ENCODE results near the gene MAGI2.
A peak's percentile ranks its signal among the peaks of the same experiment; 100 is the strongest.
"Not testable (repeated sequence)": the region's sequence is repeated elsewhere in the genome, so short reads cannot be mapped to it uniquely, and the experiment has no call there.

MAGI2 gene

DNA sequence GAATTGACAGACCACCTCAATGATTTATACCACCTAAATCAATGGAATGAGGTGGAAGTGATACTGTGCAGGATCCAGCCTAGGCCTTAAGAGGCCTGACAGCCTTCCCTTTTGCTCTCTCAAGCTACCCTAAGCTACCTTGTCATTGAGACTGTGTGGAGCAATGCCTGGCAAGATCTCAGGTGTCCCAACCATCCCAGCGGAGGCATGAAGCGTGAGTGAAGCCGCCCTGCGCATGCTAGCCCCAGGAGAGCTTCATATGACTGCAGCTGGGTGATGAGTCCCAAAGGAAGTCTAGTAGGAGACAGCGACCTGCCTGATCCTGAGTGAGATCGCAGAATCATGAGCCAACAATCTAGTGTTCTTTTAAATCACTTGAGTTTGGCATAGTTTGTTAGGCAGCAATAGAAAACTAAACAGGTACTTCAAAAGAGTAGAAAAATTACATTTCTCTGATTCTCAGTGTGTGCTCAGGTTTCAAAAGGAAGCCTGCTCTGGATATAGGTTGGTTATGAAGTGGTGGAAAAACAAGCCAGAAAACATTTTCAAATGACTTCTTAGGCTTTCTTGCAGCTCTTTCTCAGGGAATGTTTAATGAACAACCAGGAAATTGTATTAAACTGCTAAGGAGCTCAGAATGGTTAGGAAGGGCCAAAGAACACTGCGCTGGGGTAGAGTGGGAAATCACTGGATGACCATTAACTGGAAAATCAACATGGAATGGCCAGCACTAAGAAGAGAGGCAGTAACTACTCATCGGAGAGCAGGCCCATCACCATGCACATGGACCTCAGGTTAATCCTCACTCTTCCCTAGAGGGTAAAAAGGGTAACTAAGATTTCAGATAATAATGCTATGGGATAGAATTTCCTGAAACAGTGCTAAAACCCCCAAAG, 1119.7 kb downstream of the MAGI2 start:
- DNase-seq = no peak

DNA sequence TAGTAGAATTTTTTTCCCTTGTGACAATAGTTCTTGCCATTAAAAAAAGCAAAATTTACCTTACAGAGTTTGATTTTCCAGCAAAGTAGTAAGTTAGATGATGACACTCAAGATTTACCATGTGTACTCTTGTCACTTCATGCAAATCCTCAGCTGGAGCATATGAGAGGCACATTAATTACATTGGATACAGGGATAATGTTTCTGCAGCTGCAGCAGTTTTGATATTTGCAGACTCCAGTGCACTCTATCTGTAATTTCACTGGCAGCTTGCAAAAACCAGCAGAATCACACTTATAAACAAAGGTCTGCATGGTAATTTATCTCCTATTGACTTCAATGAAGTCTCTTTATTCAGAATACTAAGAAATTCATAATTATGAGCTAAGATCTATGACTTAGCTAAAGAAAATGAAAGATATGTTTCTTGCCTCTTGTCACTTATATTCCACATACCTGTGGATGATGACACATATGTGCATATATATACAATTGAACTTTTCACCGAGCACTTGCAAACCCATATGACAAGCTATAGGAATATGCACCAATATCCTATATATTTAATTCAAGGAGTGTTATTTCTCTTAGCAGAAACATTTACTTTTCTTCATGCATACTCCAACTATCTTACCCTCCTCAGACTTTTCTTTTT, 1124.3 kb downstream of the MAGI2 start:
- peak; percentile 35 for DNase-seq

DNA sequence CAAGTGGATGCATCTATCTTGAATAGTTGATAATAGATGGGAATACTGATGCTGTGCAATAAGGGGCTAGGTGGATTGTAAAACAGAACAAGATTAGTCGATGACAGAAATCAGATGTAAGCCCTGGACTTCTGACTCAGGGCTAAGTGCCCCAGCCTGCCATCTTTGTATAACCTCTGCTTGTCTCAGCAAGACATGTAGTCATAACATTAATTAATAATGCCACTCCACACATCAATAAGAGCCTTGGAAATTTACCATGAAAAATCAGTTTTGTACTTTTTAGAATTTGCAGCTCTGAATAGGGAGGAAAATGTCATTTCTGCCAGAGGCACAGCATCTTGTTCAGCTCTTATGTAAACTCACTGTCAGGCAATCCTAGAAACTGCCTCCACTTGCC, 1125.7 kb downstream of the MAGI2 start:
- no peak for DNase-seq

DNA sequence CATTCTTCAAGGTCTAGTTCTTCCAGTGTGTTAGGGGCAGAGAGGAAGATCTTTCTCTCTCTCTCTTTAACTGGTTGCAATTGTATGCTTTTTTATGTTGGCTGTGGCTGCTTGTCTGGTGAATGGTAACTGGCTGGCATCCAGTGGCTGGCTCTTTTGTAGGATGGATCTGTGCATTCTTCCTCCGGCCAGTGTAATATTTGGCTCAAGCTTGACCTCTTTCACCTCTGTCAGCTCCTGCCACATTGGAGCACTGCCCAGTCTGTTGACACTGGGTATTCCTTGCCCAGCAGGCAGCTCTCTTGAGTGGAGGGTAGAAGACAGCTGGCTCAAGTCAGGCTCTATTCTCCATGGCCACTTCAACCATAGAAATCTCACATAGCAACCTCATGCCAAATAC, 1126.6 kb downstream of the MAGI2 start:
- DNase-seq = peak; percentile 20

DNA sequence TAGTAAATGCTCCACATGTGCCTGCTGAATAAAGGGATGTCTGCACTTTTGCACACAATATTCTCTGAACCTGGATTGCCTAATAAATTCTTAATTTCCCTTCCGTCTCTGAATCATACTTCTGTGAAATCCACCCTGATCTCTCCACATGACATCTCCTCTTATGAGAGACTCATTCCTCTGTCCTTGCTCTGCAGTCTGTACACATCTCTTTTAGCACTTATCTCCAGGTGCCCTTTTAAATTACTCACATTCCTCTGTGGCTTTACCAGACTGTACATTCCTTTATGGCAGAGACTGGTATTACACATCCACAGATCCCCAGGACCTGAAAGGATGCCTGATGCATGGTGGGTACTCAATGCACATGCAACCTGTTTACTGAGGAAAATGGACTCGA, 1127.3 kb downstream of the MAGI2 start:
- DNase-seq = peak; percentile 51

DNA sequence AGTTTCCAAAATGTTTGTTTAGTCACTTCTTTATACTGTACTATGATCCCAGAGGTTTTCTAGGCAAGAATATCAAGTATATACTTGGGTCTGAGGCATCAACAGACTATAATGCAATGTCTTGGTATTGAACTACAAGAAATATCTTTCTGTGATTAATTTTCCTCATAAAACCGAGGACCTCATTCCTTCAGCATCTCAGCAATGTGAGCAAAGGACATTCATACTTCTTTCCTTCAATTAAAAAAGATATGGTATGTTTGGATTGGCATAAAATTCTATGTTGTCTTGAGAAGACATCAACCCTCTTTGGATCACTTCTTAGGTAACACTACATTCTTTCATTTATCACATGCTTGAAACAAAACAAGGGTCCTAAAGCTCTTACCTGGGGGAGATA, 1130.3 kb downstream of the MAGI2 start:
- peak; percentile 31 for DNase-seq

DNA sequence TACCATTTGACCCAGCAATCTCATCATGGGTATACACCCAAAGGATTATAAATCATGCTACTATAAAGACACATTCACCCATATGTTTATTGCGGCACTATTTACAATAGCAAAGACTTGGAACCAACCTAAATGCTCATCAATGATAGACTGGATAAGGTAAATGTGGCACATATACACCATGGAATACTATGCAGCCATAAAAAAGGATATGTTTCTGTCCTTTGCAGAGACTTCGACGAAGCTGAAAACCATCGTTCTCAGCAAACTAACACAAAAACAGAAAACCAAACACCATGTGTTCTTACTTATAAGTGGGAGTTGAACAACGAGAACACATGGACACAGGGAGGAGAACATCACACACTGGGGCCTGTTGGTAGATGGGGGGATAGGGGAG, 1131.2 kb downstream of the MAGI2 start:
- DNase-seq = not testable (repeated sequence)

DNA sequence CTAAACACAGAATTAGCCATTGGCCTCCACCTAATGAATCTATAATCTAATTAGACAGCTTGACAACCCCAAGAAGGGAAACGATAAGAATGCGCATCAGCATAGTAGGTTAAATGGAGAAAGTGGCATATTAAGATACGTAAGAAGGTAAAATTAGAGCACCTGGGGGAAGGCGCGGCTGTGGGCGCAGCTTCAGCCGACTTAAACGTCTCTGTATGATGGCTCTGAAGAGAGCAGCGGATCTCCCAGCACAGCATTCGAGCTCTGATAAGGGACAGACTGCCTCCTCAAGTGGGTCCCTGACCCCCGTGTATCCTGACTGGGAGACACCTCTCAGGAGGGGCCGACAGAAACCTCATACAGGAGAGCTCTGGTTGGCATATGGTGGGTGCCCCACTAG, 1136.1 kb downstream of the MAGI2 start:
- no peak for DNase-seq

DNA sequence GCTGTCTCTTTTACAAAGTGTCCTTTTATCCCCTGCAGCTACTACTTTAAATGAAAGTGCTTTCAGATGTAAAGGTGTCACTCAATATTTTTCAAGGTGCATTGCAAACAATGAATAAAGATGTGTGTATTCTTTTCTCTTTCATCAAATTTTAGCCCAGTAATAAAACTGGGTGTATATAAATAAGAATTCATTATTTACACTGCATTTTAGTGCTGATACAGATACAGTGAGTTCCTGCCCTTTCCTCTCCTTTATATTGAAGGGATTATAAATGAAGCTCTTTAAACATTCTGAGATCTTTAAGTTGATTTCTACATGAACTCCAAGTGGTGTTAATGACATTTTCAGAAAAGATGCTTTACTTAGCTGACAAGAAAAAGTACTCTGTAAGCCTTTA, 1137.4 kb downstream of the MAGI2 start:
- no peak for DNase-seq

DNA sequence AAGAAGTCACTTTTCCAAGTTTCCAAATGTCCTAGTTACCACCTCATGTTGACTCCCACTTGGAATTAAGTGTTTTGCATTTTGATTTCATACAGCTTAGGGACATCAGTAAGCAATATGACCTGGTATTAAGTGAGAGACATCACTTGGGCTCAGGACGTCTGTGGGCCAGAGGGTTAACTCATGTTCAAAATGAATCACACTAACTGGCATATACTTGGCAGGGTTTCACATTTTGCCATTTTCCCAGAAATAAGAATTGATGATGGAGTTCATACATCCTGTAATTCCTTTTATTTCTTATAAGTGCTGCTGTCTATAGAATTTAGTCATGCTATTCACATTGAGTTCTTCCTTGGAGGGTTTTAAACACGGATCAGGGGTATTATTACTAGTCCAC, 1138.3 kb downstream of the MAGI2 start:
- no peak for DNase-seq

DNA sequence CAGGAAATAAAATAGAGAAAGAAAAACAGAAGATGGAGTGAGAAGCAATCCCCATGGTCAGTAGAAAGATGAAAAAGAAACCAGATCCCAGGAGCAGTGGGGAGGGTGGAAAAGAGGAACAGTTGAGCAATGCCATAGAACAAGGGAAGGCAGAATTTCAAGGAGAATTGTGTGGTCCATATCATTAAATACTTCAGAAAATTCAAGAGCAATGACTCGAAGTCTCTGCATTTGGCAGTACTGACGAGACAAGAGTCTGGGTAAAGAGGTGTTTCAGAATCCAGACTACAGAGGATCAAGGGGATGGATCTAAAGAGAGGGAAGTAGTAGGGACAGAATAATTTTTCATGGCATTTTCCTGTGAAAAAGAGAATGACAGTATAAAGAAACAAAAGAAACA, 1142.3 kb downstream of the MAGI2 start:
- DNase-seq = peak; percentile 37

DNA sequence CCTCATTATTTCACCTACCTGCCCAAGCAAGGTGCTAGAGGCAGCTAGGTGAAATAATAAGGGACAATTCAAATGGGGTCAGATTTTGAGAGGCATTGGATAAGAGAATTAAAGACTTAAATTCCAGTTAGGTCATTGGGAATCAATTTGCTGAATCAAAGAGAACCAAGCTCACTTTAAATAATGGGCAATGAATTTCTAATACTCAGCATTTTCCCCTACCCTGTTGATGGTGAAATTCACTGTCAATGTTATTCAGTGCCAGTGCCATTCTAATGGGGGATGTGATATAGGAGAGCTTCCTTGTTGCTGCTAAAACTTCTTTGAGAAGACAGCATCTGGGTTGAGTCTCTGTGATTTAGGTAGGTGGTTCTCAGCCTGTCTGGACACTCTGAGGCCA, 1145.6 kb downstream of the MAGI2 start:
- DNase-seq = no peak

DNA sequence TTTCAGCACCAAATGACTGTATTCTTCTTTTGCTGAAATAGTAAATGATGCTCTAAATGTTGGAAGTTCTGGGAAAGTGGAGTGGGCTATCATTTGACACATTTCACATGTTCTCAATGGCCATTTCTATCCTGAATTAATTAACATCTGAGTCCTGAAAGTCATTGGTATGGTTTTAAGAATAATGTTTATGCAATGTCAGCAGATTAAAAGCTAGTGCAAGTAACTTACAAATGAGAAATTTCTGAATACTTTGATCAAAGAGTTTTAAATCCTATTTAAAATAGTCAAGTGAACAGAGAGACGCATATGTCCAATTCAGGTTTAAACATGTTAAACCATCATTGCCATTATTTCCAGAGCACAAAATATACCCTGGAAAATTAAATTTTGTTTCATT, 1146.8 kb downstream of the MAGI2 start:
- DNase-seq = no peak

DNA sequence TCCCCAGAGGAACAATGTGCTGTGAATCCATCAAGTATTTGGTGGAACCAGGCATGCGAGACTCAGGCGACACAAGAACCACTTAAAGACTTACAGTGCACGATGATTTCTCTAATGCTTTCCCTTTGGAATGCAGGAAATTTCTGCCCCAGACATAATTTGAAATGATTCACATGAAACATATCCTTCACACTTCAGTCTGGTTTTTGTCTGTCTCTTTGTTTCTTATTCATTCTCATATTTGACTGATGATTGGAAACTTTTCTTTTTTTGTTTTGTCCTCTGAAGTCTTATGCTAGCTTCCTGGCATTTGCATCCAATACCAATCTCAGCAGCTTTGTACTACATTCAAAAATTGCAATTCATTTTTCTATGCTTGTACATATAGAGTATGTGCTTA, 1152.1 kb downstream of the MAGI2 start:
- DNase-seq = peak; percentile 96

DNA sequence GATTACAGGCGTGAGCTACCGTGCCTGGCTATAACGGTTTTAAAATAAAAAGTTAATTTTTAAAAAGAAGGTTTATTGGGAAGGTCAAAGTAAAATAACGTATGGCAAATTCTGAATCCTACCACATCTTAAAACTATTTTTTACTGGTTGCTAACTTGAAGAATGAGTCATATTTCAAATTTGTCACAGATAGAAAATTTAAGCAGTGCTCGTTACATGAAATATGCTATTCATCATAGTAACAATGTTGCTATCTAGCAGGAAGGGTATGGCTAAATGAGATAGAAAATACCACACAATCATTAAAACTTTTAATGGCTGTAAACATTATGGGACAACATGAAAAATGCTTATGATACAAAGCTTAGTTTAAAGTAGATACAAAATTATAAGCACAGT, 1154.4 kb downstream of the MAGI2 start:
- peak; percentile 69 for DNase-seq

DNA sequence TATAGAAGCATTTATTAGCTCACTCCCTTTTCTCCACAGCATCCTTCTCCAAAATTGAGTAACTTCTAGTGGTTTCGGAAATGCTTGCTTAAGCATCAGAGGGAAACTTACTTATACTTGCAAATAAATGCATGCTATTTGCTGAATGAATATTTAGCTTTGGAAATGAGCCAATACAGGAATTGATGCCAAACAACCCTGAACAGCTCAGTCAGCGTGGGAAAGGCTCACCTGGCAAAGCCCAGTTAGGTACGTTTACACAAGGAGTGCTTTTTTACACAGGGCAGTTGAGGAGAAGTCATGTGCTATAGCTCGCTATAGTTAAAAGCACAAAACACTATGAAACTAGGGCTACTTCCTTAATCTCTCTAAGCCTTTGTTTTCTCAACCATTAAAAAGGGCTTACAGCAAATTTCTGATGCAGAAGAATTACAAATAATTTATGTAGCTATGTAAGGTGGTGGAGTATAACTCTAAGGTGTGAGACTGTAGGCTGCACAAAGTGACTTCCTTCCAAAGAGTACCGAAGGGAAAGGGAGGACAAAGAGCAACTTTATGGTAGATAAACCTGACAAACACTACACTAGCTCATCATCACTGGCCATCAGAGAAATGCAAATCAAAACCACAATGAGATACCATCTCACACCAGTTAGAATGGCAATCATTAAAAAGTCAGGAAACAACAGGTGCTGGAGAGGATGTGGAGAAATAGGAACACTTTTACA, 1156.7 kb downstream of the MAGI2 start:
- no peak for DNase-seq

DNA sequence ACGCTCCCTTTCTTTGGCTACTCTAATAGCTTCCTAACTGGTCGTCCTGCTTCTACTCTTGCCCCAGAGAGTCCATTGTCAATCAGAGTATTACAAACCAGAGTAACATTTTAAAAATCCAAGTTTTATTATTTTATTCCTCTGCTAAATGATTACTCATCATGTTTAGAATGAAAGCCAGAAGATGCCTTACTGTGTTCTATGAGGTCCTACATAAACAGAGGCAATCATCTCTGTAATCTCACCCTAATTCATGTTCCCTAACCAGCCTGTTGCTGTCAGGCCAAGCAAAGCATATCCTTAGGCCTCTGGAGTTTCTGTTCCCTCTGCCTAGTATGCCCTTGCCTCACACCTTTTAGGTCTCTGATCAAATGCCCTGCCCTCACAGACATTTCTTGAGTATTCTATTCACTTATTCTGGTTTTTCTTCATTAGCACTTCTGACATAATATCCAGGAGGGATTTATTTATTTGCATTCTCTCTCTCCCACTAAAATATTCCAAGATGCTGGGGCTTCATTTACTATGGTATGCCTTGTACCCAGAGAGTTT, 1157.3 kb downstream of the MAGI2 start:
- DNase-seq = peak; percentile 84

DNA sequence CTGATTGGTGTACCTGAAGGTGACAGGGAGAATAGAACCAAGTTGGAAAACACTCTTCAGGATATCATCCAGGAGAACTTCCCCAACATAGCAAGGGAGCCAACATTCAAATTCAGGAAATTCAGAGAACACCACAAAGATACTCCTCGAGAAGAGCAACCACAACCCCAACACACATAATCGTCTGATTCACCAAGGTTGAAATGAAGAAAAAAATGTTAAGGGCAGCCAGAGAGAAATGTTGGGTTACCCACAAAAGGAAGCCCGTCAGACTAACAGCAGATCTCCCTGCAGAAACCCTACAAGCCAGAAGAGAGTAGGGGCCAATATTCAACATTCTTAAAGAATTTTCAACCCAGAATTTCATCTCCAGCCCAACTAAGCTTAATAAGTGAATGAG, 1164.0 kb downstream of the MAGI2 start:
- DNase-seq = peak; percentile 38

DNA sequence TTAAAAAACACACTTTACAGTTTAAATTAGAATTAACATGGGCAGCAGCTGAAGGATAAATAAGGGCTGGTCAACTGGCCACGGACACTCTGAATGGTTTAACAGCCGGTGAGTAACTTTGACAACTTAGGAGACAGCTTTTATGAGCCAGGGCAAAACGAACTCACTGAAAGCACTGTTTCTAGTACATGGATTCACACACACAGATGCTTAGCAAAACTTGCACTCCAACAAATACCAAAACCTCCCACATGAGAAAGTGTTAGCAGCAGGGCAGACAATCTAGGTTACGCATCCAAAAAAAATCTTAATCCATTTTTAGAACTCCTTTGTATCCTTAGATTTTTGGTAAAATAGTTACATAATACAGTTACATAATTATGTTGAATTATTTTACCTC, 1168.5 kb downstream of the MAGI2 start:
- DNase-seq = no peak

DNA sequence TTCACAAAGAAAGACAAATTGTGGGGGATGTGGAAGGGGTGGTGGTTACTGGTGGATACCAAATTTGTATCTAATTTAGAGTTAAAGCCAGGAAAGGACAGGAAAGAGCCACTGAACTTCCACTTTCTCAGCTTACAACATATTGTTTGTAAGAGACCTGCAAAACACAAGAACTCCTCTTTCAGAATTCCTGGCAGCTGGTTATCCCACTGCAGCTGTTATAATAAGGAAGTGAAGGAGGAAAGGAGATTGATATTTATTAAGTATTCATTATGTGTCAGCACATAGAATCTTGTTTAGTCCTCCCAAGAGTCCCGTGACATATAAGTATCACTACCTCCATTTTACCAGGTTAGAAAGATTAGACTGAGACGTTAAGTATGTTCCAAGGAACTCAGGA, 1173.2 kb downstream of the MAGI2 start:
- no peak for DNase-seq

DNA sequence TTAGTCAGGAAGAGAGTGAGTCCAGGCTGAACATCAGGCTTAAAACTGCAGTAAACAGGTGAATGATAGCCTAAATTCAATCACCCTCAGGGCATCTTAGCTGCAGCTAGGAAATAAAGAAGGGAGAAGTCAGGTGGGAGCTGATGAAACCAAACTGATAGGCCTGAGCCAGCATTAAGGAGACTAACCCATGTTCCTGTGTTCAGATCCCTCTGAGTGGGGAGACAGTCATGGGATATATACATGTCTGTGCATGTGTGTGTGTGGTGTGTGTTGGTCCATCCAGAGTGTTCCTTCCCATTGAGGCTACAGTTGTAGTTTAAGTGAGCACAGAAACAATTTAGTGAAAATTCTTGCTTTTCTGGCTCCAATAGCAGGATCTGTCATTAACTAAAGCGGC, 1174.0 kb downstream of the MAGI2 start:
- no peak for DNase-seq

DNA sequence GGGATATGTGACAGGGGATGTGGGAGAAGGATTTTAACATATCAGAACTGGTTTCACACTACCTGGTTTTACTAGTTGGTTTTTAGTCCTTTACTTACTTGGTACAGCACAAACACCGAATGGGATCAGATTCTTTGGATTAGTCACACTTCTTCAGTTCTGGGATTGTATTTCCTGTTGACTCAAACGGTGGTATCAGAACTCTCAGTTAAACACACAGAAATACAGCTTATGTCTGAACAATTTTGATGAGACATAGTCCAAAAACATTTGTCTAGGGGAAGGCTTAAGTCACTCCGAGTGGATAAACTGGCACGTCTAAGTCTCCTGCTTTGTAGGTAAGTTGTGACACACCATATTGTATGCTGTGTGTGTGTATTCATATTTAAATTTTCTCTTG, 1174.4 kb downstream of the MAGI2 start:
- DNase-seq = peak; percentile 76

DNA sequence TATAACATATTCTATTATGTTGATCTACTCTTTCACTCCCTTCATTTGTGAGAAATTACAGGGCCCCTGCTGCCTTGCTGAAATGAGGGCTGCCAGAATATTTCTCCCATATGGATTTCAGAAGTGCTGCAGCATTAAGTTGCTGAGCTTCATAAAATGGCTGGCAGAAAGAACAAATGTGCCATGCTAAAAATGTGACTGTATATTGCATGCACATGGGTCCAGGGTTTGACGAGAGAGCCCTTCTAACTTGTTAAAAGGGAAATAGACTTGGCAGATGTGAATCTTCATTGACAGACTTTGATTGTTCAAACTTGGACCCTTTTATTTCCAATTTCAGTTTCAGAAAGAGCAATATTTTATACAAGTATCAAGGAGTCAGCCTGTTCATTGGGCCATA, 1186.3 kb downstream of the MAGI2 start:
- no peak for DNase-seq
